HFFc6 (cell line): ENCODE results near the gene C11orf86. TPM values are rescaled to one million over a fixed set of nuclear protein-coding genes. Genes with fewer than 3 reads are reported as not detected.

Source experiments
- DNase-seq: peaks from one replicate; pipeline ENCODE4 v3.0.0-alpha.2; 2018
- H3K27ac Mint-ChIP-seq: 2 replicates; pipeline ENCODE4 v1.8.0; 2020; ENCODE audit warnings: mild to moderate bottlenecking, mixed read lengths
- H3K27me3 Mint-ChIP-seq: 2 replicates; pipeline ENCODE4 v1.8.0; 2021; ENCODE audit warnings: mild to moderate bottlenecking, moderate library complexity, mixed read lengths; ENCODE audit not compliant: insufficient read depth
- H3K36me3 Mint-ChIP-seq: 2 replicates; pipeline ENCODE4 v1.8.0; 2021; ENCODE audit warnings: low read depth, mixed read lengths
- H3K4me1 Mint-ChIP-seq: 2 replicates; pipeline ENCODE4 v1.8.0; 2020; ENCODE audit warnings: low read depth, mixed read lengths
- H3K4me3 Mint-ChIP-seq: 2 replicates; pipeline ENCODE4 v1.8.0; 2020; ENCODE audit warnings: mild to moderate bottlenecking, moderate library complexity, mixed read lengths
- H3K9me3 Mint-ChIP-seq: 2 replicates; pipeline ENCODE4 v1.8.0; 2020; ENCODE audit warnings: mild to moderate bottlenecking, mixed read lengths
- long read RNA-seq: library from polyadenylated mRNA; unstranded; transcript quantifications from one replicate; pipeline ENCODE4 v2.0.0, GENCODE V29; 2019
- total RNA-seq, 6 experiments: library from RNA; stranded (reverse); fragmentation: NEBNext Ultra II Directional; extraction: Animal tissue kit (Norgen Biotek cat#: 25700); gene quantifications; 2 replicates in 1 of 6; 3 replicates in 5 of 6; pipeline ENCODE4 v1.2.3, GENCODE V29; 2021
- TF ChIP-seq, protein P1 (sequence below): fragments of 200-600 bp; sonication (generic); IDR thresholded peaks from 2 replicates; pipeline ENCODE4 v1.5.0; 2021; ENCODE audit warnings: antibody characterized with exemption, mild to moderate bottlenecking

C11orf86 gene, protein sequence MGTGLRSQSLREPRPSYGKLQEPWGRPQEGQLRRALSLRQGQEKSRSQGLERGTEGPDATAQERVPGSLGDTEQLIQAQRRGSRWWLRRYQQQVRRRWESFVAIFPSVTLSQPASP
- not detected for total RNA-seq
- long read RNA-seq: 0 reads

DNA sequence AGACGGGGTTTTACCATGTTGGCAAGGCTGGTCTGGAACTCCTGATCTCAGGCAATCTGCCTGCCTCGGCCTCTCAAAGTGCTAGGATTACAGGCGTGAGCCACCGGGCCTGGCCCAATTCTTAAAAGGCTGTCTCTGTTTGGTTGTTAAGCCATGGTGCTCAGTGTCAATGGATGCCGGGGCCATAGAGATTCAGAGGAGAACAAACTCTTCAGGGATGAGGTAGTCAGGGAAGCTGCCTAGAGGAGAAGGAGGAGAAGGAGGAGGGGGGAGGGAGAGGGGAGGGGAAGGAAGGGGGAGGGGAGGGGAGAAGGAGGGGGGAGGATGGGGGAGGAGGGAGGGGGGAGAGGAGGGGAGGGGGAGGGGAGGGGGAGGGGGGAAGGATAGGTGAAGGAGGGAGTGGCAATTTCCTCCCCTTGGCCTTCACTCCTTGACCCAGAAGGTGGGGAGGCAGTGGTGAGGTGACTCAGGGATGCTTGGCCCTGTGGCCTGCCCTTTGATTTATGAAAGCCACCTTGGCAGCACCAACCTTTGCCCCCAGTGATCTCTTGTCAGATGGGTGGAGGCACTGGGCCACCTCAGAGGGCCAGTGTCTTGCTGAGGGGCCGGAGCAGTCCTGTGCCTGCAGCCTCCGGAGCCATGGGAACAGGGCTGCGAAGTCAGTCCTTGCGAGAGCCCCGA lies at the start of gene C11orf86:
TSS of gene C11orf86 (plus strand) at position 581 of the 681 bp plus-strand sequence. CDS start at position 640, 59 bp downstream.
- no peak within 1 kb of the TSS for H3K4me3 Mint-ChIP-seq
- peaks cover 37% of the 10 kb centered on the region for H3K4me1 Mint-ChIP-seq
- H3K27me3 Mint-ChIP-seq: no peaks in the 10 kb centered on the region; the same call in 1 of the 2 replicates
- DNase-seq: no peak
- no peak within 1 kb of the TSS for H3K27ac Mint-ChIP-seq
- TF ChIP-seq, protein P1, sequence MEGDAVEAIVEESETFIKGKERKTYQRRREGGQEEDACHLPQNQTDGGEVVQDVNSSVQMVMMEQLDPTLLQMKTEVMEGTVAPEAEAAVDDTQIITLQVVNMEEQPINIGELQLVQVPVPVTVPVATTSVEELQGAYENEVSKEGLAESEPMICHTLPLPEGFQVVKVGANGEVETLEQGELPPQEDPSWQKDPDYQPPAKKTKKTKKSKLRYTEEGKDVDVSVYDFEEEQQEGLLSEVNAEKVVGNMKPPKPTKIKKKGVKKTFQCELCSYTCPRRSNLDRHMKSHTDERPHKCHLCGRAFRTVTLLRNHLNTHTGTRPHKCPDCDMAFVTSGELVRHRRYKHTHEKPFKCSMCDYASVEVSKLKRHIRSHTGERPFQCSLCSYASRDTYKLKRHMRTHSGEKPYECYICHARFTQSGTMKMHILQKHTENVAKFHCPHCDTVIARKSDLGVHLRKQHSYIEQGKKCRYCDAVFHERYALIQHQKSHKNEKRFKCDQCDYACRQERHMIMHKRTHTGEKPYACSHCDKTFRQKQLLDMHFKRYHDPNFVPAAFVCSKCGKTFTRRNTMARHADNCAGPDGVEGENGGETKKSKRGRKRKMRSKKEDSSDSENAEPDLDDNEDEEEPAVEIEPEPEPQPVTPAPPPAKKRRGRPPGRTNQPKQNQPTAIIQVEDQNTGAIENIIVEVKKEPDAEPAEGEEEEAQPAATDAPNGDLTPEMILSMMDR: no peak
- peaks cover 24% of the 10 kb centered on the region for H3K9me3 Mint-ChIP-seq
- peaks cover 7% of the 10 kb centered on the region; the same call in 1 of the 2 replicates for H3K36me3 Mint-ChIP-seq

DNA sequence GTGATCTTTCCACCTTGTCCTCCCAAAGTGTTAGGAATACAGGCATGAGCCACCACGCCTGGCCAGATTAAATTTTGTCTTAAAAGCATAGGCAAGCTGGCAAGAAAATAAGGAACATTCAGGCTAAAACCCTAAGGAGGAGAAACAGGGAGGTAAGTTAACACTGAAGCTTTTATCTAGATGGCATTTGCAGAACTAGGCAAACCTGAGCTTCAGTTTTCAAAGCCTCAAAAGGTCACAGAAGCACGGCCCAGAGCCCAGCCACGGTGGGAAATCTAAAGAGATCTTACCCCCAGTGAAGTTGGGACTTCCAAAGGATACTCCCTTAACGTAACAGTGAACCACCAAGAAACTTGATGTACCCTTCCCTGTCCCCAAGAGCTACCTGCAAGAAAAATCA lies 45.4 kb upstream of the C11orf86 start:
- Mint-ChIP-seq H3K27ac (no peak overlapping the region), H3K9me3 (no peaks in the 10 kb centered on the region), H3K36me3 (no peaks in the 10 kb centered on the region; the same call in 1 of the 2 replicates), H3K4me3 (no peak overlapping the region), H3K4me1 (peaks cover 7% of the 10 kb centered on the region), H3K27me3 (peaks cover 3% of the 10 kb centered on the region; the same call in 1 of the 2 replicates)
- DNase-seq: no peak
- TF ChIP-seq, protein P1: no peak

DNA sequence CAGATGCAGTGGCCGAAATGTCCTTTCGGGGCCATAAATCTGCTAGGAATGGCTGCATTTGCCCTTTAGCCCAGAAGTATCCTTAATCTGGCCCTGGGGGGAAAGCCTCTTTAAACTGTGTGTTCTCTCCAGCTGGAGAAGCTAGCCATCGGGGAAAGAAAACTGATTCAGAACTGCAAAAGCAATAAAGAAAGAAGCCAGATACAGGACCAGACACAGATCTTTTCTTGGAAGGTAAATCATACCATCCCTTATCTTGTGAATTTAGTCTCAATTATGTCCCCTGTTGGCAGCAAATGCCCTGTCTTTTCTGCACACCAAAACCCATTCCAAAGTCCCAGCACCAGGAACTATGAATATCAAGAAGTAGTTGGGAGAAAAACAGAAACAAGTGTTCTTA lies 42.6 kb upstream of the C11orf86 start:
- Mint-ChIP-seq H3K9me3 (no peaks in the 10 kb centered on the region), H3K27ac (no peak overlapping the region), H3K4me1 (peaks cover 22% of the 10 kb centered on the region), H3K36me3 (no peaks in the 10 kb centered on the region), H3K27me3 (peaks cover 4% of the 10 kb centered on the region; the same call in 1 of the 2 replicates), H3K4me3 (no peak overlapping the region)
- TF ChIP-seq, protein P1: no peak
- DNase-seq: no peak

DNA sequence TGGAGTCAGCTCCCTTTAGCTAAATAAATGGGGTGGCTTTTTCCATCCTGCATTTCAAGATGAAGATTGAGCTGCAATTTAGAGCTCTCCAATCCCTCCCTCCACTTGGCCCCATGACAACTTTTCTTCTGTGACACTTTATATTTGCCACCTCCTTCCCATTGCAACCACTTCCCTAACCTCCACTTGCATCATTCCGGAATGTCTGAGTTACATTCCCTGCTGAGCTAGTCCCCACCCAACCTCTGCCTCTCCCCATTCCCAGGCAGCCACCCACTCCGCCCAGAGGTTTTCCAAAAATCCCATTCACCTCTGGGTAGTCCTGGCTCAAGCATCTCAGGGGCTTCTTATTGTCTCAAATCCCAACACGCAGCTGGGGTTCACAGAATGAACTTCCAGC lies 41.6 kb upstream of the C11orf86 start:
- H3K27me3 Mint-ChIP-seq: peaks cover 4% of the 10 kb centered on the region; the same call in 1 of the 2 replicates
- no peak overlapping the region for H3K4me3 Mint-ChIP-seq
- no peaks in the 10 kb centered on the region for H3K36me3 Mint-ChIP-seq
- H3K9me3 Mint-ChIP-seq: no peaks in the 10 kb centered on the region
- H3K4me1 Mint-ChIP-seq: peaks cover 22% of the 10 kb centered on the region
- DNase-seq: no peak
- no peak overlapping the region for H3K27ac Mint-ChIP-seq
- TF ChIP-seq, protein P1: no peak

DNA sequence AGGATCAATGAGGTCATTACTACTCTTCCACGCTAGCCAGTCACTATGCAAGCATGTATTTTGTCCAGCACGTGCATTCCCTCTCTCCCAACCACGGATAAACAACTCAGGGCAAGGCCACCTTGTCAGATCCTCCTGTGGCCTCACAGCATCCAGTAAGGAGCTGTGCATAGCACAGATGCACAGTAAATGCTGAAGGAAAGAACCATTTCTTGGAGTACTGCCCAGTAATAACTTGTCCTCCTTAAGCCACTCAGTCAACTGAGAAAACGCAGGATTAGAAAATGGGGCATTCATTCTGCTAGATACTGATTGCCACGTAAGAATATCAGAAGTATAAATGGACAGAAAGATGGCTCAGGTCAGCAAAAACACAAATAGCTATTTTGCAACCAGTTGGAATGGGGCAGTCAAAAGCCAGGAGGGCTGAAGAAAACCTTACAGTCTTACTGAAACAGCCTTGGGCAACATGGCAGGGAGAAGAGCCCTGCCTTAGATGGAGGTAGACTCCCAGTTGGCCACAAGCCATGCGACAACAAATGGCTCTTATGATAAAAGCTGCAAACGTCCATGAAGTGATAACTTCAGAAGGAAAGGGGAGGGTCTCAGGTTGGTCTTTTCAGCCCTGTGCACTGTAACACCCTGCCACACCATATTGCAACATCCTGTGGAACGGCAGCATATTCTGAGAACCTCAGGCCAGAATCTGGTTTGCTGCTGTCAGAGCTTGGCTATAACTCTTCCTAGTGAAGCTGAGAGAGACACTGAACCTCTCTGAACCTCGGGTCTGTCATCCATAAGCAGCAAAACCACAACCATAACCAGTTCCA lies 39.9 kb upstream of the C11orf86 start:
- Mint-ChIP-seq H3K27ac (no peak overlapping the region), H3K4me1 (peaks cover 15% of the 10 kb centered on the region), H3K36me3 (no peaks in the 10 kb centered on the region), H3K9me3 (no peaks in the 10 kb centered on the region), H3K27me3 (peaks cover 4% of the 10 kb centered on the region; the same call in 1 of the 2 replicates), H3K4me3 (no peak overlapping the region)
- no peak for DNase-seq
- TF ChIP-seq, protein P1: no peak
